CD4-positive, alpha-beta T cell treated with Interleukin-17A for 4 hours (primary cell): ENCODE results near the gene TNFRSF8.

Experiments
- DNase-seq: peaks from one replicate; pipeline ENCODE4 v3.0.0-alpha.2; 2020; ENCODE audit warnings: mixed read lengths

Gene TNFRSF8

GRCh38 chr1:12064073-12064969, 1.2 kb downstream of the TNFRSF8 start:
- DNase-seq: no peak

- no peak for DNase-seq
Observed at GRCh38 chr1:12065872-12066271, 2.8 kb downstream of the TNFRSF8 start.

GRCh38 chr1:12067900-12068821, 5.1 kb downstream of the TNFRSF8 start:
- peak; percentile 15 for DNase-seq

- no peak for DNase-seq
Observed at GRCh38 chr1:12069623-12070244, 6.6 kb downstream of the TNFRSF8 start.

GRCh38 chr1:12071892-12072291, 8.8 kb downstream of the TNFRSF8 start:
- no peak for DNase-seq

GRCh38 chr1:12072741-12073140, 9.6 kb downstream of the TNFRSF8 start:
- DNase-seq: no peak

GRCh38 chr1:12073796-12074195, 10.7 kb downstream of the TNFRSF8 start:
- no peak for DNase-seq

- no peak for DNase-seq
Observed at GRCh38 chr1:12075195-12076114, 12.4 kb downstream of the TNFRSF8 start.

GRCh38 chr1:12076425-12077005, 13.4 kb downstream of the TNFRSF8 start:
- DNase-seq: no peak

- DNase-seq: no peak
Observed at GRCh38 chr1:12078575-12078937, 15.5 kb downstream of the TNFRSF8 start.

- peak; percentile 40 for DNase-seq
Observed at GRCh38 chr1:12078938-12079861, 16.1 kb downstream of the TNFRSF8 start.

- no peak for DNase-seq
Observed at GRCh38 chr1:12080156-12080555, 17.1 kb downstream of the TNFRSF8 start.

GRCh38 chr1:12080773-12081556, 17.9 kb downstream of the TNFRSF8 start:
- DNase-seq: no peak

- no peak for DNase-seq
Observed at GRCh38 chr1:12081648-12082396, 18.7 kb downstream of the TNFRSF8 start.

GRCh38 chr1:12082988-12083387, 19.9 kb downstream of the TNFRSF8 start:
- DNase-seq: no peak

GRCh38 chr1:12083766-12084165, 20.7 kb downstream of the TNFRSF8 start:
- no peak for DNase-seq

GRCh38 chr1:12085643-12086260, 22.6 kb downstream of the TNFRSF8 start:
- no peak for DNase-seq

GRCh38 chr1:12087797-12088314, 24.8 kb downstream of the TNFRSF8 start:
- peak; percentile 48 for DNase-seq
